Right lobe of liver (tissue), 4 donors: ENCODE results near the gene APBB1IP.

Source experiments
- POLR2A ChIP-seq: fragments of 450-650 bp; IDR thresholded peaks from one replicate; pipeline ENCODE4 v1.6.1; 2017; ENCODE audit warnings: antibody characterized with exemption, mild to moderate bottlenecking
- TF ChIP-seq, protein P1 (sequence below), 4 donors: fragments of 200-600 bp in 3 of 4; fragments of 450-650 bp in 1 of 4; IDR thresholded peaks; one replicate each; pipeline versions ENCODE4 v1.5.1 to v1.8.0; 2016 to 2022; ENCODE audit warnings: antibody characterized with exemption in 4 of 4, mild to moderate bottlenecking in 2 of 4
- donor health status: DM: no; HTN: no; CAD: no.
- donor health status: DM: no; HTN: no; CAD: no.
- donor health status: DM: no; HTN: yes; CAD: no.

DNA sequence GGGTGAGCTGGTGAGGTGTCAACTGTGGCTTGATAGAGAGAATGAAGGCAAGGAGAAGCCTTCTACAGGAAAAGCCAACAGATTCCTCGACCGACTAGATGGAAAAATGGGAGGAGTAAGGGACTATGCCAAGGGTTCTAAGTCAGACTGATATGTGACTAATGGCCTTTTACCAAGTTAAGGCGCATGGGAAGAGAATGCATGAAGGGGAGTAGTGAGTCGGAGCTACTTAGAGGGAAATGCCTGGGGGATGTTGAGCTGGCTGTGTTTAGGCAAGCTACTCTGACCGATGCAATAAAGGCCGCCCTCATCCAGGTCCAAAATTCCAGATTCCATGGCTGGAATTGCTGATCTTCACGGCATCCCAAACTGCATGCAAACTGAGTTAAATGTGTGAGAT is 48.2 kb downstream of the APBB1IP start:
- TF ChIP-seq, protein P1, sequence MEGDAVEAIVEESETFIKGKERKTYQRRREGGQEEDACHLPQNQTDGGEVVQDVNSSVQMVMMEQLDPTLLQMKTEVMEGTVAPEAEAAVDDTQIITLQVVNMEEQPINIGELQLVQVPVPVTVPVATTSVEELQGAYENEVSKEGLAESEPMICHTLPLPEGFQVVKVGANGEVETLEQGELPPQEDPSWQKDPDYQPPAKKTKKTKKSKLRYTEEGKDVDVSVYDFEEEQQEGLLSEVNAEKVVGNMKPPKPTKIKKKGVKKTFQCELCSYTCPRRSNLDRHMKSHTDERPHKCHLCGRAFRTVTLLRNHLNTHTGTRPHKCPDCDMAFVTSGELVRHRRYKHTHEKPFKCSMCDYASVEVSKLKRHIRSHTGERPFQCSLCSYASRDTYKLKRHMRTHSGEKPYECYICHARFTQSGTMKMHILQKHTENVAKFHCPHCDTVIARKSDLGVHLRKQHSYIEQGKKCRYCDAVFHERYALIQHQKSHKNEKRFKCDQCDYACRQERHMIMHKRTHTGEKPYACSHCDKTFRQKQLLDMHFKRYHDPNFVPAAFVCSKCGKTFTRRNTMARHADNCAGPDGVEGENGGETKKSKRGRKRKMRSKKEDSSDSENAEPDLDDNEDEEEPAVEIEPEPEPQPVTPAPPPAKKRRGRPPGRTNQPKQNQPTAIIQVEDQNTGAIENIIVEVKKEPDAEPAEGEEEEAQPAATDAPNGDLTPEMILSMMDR (IDR thresholded peaks at IDR 0.05), result no peak
- no peak for TF ChIP-seq POLR2A
